ENCODE data around the gene CHCHD4. TPM values are rescaled to one million over a fixed set of nuclear protein-coding genes. Genes with fewer than 3 reads are reported as not detected.

Gene CHCHD4
- total and polyA plus RNA-seq, 2 donors from 2014 or later, result 12.8 to 33.6 TPM

- Histone ChIP-seq H3K27me3 (ENCODE audit: control insufficient read depth, insufficient read depth, low read length) (no peaks in the 10 kb centered on the region), H3K4me1 (ENCODE audit: control insufficient read depth in 2 of 3, insufficient read depth in 2 of 3, low read depth in 1 of 3, low read length in 3 of 3) (peaks cover 0 to 4% (median 2%) of the 10 kb centered on the region in 3 donors), H3K36me3 (ENCODE audit: control insufficient read depth in 2 of 3, insufficient read depth in 3 of 3, low read length in 3 of 3) (peaks cover 11 to 51% (median 35%) of the 10 kb centered on the region in 3 donors), H3K9ac (ENCODE audit: low read length in 3 of 3) (no peak overlapping the region), H3K9me3 (ENCODE audit: control insufficient read depth in 2 of 3, insufficient read depth in 1 of 3, low read length in 3 of 3) (no peaks in the 10 kb centered on the region), H3K27ac (ENCODE audit: low read depth in 2 of 2, low read length in 2 of 2) (no peak overlapping the region), H3K4me3 (ENCODE audit: low read length in 3 of 3) (no peak overlapping the region)
- intact Hi-C loops (cut with DNase I), result no loop called here
- DNase-seq, result peak in 1 of 5 donors; percentile 66
- FAIRE-seq, result no peak
- no peak for TF ChIP-seq CTCF (IDR thresholded peaks at IDR 0.05; ENCODE audit: borderline replicate concordance, extremely low read depth, insufficient read depth)
Observed at GRCh38 chr3:14135581-14135980, 10.9 kb upstream of the CHCHD4 start.

GRCh38 chr3:14134291-14134690 is 9.6 kb upstream of the CHCHD4 start:
- H3K36me3 ChIP-seq (ENCODE audit: control insufficient read depth in 2 of 3, insufficient read depth in 3 of 3, low read length in 3 of 3), result peaks cover 14 to 54% (median 37%) of the 10 kb centered on the region in 3 donors
- intact Hi-C loops (cut with DNase I), result no loop called here
- FAIRE-seq, result no peak

GRCh38 chr3:14133876-14134275 is 9.2 kb upstream of the CHCHD4 start:
- intact Hi-C loops (cut with DNase I), result no loop called here
- H3K36me3 ChIP-seq (ENCODE audit: control insufficient read depth in 2 of 3, insufficient read depth in 3 of 3, low read length in 3 of 3), result peaks cover 14 to 54% (median 37%) of the 10 kb centered on the region in 3 donors

More at GRCh38 chr3:14134291-14134690, 9.6 kb upstream of the CHCHD4 start:
- Histone ChIP-seq H3K9ac (ENCODE audit: low read length in 3 of 3) (no peak overlapping the region), H3K4me1 (ENCODE audit: control insufficient read depth in 2 of 3, insufficient read depth in 2 of 3, low read depth in 1 of 3, low read length in 3 of 3) (peaks cover 0 to 4% (median 2%) of the 10 kb centered on the region in 3 donors), H3K27ac (ENCODE audit: low read depth in 2 of 2, low read length in 2 of 2) (no peak overlapping the region), H3K9me3 (ENCODE audit: control insufficient read depth in 2 of 3, insufficient read depth in 1 of 3, low read length in 3 of 3) (no peaks in the 10 kb centered on the region), H3K27me3 (ENCODE audit: control insufficient read depth, insufficient read depth, low read length) (no peaks in the 10 kb centered on the region), H3K4me3 (ENCODE audit: low read length in 3 of 3) (no peak overlapping the region)
- no peak for DNase-seq
- no peak for TF ChIP-seq CTCF (IDR thresholded peaks at IDR 0.05; ENCODE audit: borderline replicate concordance, extremely low read depth, insufficient read depth)

More at GRCh38 chr3:14133876-14134275, 9.2 kb upstream of the CHCHD4 start:
- FAIRE-seq (no peak), DNase-seq (no peak)
- H3K4me3 ChIP-seq (ENCODE audit: low read length in 3 of 3), result no peak overlapping the region
- no peaks in the 10 kb centered on the region for H3K9me3 ChIP-seq (ENCODE audit: control insufficient read depth in 2 of 3, insufficient read depth in 1 of 3, low read length in 3 of 3)
- TF ChIP-seq CTCF (IDR thresholded peaks at IDR 0.05; ENCODE audit: borderline replicate concordance, extremely low read depth, insufficient read depth), result no peak
- H3K27ac ChIP-seq (ENCODE audit: low read depth in 2 of 2, low read length in 2 of 2), result no peak overlapping the region
- no peak overlapping the region for H3K9ac ChIP-seq (ENCODE audit: low read length in 3 of 3)
- peaks cover 0 to 4% (median 2%) of the 10 kb centered on the region in 3 donors for H3K4me1 ChIP-seq (ENCODE audit: control insufficient read depth in 2 of 3, insufficient read depth in 2 of 3, low read depth in 1 of 3, low read length in 3 of 3)
- no peaks in the 10 kb centered on the region for H3K27me3 ChIP-seq (ENCODE audit: control insufficient read depth, insufficient read depth, low read length)

Data from kidney (tissue), 14 donors.